ENCODE data around the gene IGSF6. TPM values are rescaled to one million over a fixed set of nuclear protein-coding genes. Genes with fewer than 3 reads are reported as not detected.

IGSF6 gene
- total and polyA plus RNA-seq, 8 donors = 0.23 to 14.6 (median 0.85) TPM

DNA sequence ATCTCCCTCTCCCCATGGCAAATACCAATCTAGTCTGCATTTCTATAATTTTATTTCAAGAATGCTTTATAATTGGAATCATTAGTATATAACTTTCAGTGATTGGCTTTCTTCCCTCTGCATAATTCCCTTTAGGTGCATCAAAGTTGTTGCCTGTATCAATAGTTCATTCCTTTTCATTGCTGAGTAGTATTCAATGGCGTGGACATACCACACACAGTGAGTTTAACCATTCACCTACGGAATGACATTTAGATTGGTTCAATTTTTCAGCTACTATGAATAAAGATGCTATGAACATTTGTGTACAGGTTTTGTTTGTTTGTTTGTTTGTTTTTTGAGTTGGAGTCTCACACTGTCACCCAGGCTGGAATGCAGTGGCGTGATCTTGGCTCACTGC is 21.1 kb upstream of the IGSF6 start:
- no peak overlapping the region for H3K4me3 ChIP-seq
- H3K4me1 ChIP-seq = no peaks in the 10 kb centered on the region
- ATAC-seq (no peak), DNase-seq (no peak), FAIRE-seq (no peak)
- no peaks in the 10 kb centered on the region for H3K27me3 ChIP-seq
- intact Hi-C loops (cut with DNase I) = no loop called here
- H3K36me3 ChIP-seq = no peaks in the 10 kb centered on the region
- no peak overlapping the region for H3K27ac ChIP-seq
- 82 to 88% methylated on average over 3 of the region's 3 CpGs for WGBS, 2 donors
- no peaks in the 10 kb centered on the region for H3K9me3 ChIP-seq
- TF ChIP-seq, protein P1, sequence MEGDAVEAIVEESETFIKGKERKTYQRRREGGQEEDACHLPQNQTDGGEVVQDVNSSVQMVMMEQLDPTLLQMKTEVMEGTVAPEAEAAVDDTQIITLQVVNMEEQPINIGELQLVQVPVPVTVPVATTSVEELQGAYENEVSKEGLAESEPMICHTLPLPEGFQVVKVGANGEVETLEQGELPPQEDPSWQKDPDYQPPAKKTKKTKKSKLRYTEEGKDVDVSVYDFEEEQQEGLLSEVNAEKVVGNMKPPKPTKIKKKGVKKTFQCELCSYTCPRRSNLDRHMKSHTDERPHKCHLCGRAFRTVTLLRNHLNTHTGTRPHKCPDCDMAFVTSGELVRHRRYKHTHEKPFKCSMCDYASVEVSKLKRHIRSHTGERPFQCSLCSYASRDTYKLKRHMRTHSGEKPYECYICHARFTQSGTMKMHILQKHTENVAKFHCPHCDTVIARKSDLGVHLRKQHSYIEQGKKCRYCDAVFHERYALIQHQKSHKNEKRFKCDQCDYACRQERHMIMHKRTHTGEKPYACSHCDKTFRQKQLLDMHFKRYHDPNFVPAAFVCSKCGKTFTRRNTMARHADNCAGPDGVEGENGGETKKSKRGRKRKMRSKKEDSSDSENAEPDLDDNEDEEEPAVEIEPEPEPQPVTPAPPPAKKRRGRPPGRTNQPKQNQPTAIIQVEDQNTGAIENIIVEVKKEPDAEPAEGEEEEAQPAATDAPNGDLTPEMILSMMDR (IDR thresholded peaks at IDR 0.05) = no peak

DNA sequence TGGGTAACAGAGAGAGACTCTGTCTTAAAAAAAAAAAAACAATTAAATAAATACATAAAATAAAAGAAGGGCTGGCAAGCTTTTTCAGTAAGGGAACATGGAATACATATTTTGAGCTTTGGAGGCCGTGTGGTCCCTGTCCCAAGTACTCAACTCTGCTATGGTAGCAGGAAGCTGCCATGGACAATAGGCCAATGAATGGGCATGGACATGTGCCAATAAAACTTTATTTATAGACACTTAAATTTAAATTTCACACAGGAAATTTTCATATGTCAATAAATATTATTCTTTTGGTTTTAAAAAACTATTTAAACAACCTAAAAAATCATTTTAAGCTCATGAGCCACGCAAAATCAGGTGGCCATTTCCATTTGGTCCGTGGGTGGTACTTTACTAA is 15.2 kb upstream of the IGSF6 start:
- H3K4me1 ChIP-seq = no peaks in the 10 kb centered on the region
- 79 to 87% methylated on average over 3 of the region's 3 CpGs for WGBS, 2 donors
- peaks cover 0 to 2% (median 0%) of the 10 kb centered on the region in 4 donors for H3K27me3 ChIP-seq
- intact Hi-C loops (cut with DNase I) = no loop called here
- no peak for FAIRE-seq
- no peak for ATAC-seq
- H3K4me3 ChIP-seq = no peak overlapping the region
- TF ChIP-seq, protein P1 (IDR thresholded peaks at IDR 0.05) = no peak
- DNase-seq = no peak
- H3K9me3 ChIP-seq = no peaks in the 10 kb centered on the region
- H3K36me3 ChIP-seq = no peaks in the 10 kb centered on the region
- H3K27ac ChIP-seq = no peak overlapping the region

DNA sequence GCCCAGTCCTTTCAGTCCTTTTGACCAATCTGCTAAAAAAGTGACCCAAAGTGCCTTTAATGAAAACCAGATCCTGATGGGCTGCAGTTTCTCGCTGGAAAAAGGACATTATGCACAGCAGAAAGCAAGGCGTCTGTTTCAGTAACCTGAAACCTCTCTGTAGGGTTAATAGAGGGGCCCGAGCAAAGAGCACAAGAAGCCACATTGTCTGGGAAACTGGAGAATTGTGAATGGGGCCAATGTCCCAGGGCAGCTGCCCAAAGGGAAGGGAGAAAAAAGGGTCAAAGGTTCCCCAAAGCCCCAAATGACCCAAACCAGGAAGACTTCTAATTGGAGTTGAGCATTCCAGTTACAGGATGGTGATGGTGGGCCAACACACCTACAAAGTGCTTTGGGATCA is 14.4 kb upstream of the IGSF6 start:
- no peak overlapping the region for H3K27ac ChIP-seq
- DNase-seq (no peak), ATAC-seq (no peak), FAIRE-seq (no peak)
- no peaks in the 10 kb centered on the region for H3K4me1 ChIP-seq
- no peaks in the 10 kb centered on the region for H3K9me3 ChIP-seq
- H3K36me3 ChIP-seq = no peaks in the 10 kb centered on the region
- intact Hi-C loops (cut with DNase I) = no loop called here
- 59% methylated on average over 3 of the region's 3 CpGs for WGBS, 2 donors
- TF ChIP-seq, protein P1 (IDR thresholded peaks at IDR 0.05) = no peak
- no peak overlapping the region for H3K4me3 ChIP-seq
- peaks cover 0 to 2% (median 0%) of the 10 kb centered on the region in 4 donors for H3K27me3 ChIP-seq

DNA sequence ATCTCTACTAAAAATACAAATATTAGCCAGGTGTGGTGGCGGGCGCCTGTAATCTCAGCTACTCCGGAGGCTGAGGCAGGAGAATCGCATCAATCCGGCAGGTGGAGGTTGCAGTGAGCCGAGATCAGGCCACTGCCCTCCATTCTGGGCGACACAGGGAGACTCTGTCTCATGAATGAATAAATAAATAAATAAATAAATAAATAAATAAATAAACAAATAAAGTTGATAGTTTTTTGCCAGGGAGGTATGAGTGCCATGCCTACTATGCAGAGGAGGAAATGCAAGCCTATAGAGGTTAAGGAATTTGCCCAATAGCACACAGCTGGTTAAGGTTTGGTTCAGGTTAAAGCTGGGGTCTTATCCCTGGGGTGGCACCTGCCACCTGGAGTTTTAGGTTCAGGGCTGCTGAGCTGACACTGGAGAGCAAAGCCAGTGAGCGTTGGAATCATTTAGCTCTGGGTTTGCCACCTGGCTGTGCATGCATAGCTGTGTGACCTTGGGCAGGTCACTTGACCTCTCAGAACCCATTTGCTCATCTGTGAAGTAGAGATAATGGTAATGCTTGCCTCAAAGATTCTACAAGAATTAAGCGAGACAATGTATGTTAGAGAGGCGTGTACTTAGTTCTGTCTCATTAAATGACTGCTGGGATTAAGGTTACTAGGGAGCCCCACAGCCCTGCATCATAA is 12.5 kb upstream of the IGSF6 start:
- no peak for FAIRE-seq
- TF ChIP-seq, protein P1 (IDR thresholded peaks at IDR 0.05) = no peak
- DNase-seq = no peak
- H3K4me3 ChIP-seq = no peak overlapping the region
- WGBS, 2 donors = 90 to 94% methylated on average over 10 of the region's 10 CpGs
- no peaks in the 10 kb centered on the region for H3K36me3 ChIP-seq
- intact Hi-C loops (cut with DNase I) = no loop called here
- H3K27me3 ChIP-seq = peaks cover 0 to 2% (median 0%) of the 10 kb centered on the region in 4 donors
- H3K27ac ChIP-seq = no peak overlapping the region
- no peak for ATAC-seq
- H3K4me1 ChIP-seq = no peaks in the 10 kb centered on the region
- H3K9me3 ChIP-seq = no peaks in the 10 kb centered on the region

DNA sequence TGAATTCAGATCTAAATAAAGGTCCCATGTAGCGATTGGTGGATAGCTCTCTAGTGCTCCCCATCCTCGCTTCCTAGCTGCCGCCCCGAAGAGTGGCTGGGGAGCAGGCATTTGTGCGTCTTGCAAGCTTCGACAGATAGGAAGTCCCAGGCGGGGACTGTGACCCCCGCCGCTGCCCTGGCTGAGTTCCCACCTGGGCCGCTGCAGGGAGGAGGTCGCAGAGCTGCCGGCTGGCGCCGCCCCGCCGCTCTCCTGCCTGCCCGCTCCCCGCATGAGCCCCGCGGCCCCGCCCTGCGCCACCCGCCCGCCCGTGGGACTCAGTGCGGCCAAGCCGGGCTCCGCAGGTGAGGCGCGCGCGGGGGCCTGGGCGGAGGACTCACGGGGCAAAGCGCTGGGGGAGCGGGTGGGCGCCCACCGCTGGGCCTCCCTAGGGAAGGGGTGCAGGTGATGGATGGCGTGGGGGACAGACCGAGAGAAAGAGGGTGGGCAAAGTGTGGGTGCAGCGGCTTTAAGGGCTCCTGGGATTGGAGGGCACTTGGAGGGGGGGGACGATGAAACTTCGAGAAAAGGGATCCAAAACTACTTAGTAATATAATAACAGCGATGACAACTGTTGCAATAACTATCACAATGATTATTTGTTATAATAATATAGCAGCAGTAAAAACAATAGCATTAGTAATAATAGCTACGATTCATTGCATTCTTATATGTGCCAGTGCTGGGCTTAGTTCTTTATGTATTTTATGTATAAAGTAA is 11.7 kb upstream of the IGSF6 start, which contains the start of gene OTOA:
Gene OTOA, plus strand, starts transcription at position 80 of the 759 bp plus-strand sequence. CDS start 14,547 bp downstream, outside the sequence.
- H3K27ac ChIP-seq = no peak within 1 kb of the TSS
- no peaks in the 10 kb centered on the region for H3K4me1 ChIP-seq
- peak in 3 of 4 donors; percentile 44 to 64 (median 62) for ATAC-seq
- TF ChIP-seq, protein P1 (IDR thresholded peaks at IDR 0.05) = no peak
- peaks cover 0 to 2% (median 0%) of the 10 kb centered on the region in 4 donors for H3K27me3 ChIP-seq
- intact Hi-C loops (cut with DNase I) = no loop called here
- no peaks in the 10 kb centered on the region for H3K9me3 ChIP-seq
- H3K4me3 ChIP-seq = peak within 1 kb of the TSS in 2 of 4 donors; percentile 14 to 30
- no peaks in the 10 kb centered on the region for H3K36me3 ChIP-seq
- peak in 3 of 6 donors; percentile 24 to 65 (median 56) for DNase-seq
- no peak for FAIRE-seq
- 9 to 12% methylated on average over 35 to 45 of the region's 45 CpGs for WGBS, 2 donors
